ENCODE results near the gene TPRG1.

TPRG1 gene

DNA sequence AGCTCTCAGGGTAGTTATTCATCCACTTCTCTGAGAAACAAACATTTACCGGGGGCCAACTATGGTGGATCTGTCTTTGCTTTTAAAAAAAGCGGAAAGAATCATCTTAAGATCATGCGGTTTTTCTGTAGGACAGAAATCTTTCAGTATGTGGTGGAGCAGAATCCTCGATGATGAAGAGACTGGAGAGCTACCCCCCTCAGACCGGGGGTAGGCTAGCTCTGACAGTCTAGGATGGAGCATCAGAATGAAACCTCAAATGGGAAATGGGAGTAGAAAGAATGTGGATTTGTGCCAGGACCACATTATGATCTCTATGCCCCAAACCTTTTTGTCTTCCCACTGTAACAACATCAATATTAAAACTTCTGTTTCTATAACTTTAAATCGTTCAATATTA lies 30.3 kb downstream of the TPRG1 start:
- Histone ChIP-seq H3K27me3 (ENCODE audit: control insufficient read depth in 1 of 2, insufficient read depth in 2 of 2, low read length in 2 of 2) (no peaks in the 10 kb centered on the region), H3K27ac (ENCODE audit: low read length) (no peak overlapping the region), H3K36me3 (ENCODE audit: control insufficient read depth in 2 of 2, insufficient read depth in 2 of 2, low read length in 2 of 2) (no peaks in the 10 kb centered on the region), H3K4me1 (ENCODE audit: control insufficient read depth, insufficient read depth, low read length) (no peaks in the 10 kb centered on the region), H3K9ac (ENCODE audit: low read length in 2 of 2) (no peak overlapping the region), H3K9me3 (ENCODE audit: control insufficient read depth in 2 of 2, low read length in 2 of 2) (no peaks in the 10 kb centered on the region), H3K4me3 (ENCODE audit: low read length in 2 of 2) (no peak overlapping the region)

GRCh38 chr3:189202583-189202982 lies 30.8 kb downstream of the TPRG1 start:
- no peaks in the 10 kb centered on the region for H3K4me1 ChIP-seq (ENCODE audit: control insufficient read depth, insufficient read depth, low read length)
- H3K27ac ChIP-seq (ENCODE audit: low read length) = no peak overlapping the region
- H3K9ac ChIP-seq (ENCODE audit: low read length in 2 of 2) = no peak overlapping the region
- no peaks in the 10 kb centered on the region for H3K36me3 ChIP-seq (ENCODE audit: control insufficient read depth in 2 of 2, insufficient read depth in 2 of 2, low read length in 2 of 2)
- H3K27me3 ChIP-seq (ENCODE audit: control insufficient read depth in 1 of 2, insufficient read depth in 2 of 2, low read length in 2 of 2) = no peaks in the 10 kb centered on the region
- no peak overlapping the region for H3K4me3 ChIP-seq (ENCODE audit: low read length in 2 of 2)
- no peaks in the 10 kb centered on the region for H3K9me3 ChIP-seq (ENCODE audit: control insufficient read depth in 2 of 2, low read length in 2 of 2)

- no peak overlapping the region for H3K27ac ChIP-seq (ENCODE audit: low read length)
- no peaks in the 10 kb centered on the region for H3K27me3 ChIP-seq (ENCODE audit: control insufficient read depth in 1 of 2, insufficient read depth in 2 of 2, low read length in 2 of 2)
- no peak overlapping the region for H3K9ac ChIP-seq (ENCODE audit: low read length in 2 of 2)
- no peaks in the 10 kb centered on the region for H3K36me3 ChIP-seq (ENCODE audit: control insufficient read depth in 2 of 2, insufficient read depth in 2 of 2, low read length in 2 of 2)
- H3K4me1 ChIP-seq (ENCODE audit: control insufficient read depth, insufficient read depth, low read length) = no peaks in the 10 kb centered on the region
- H3K9me3 ChIP-seq (ENCODE audit: control insufficient read depth in 2 of 2, low read length in 2 of 2) = no peaks in the 10 kb centered on the region
- H3K4me3 ChIP-seq (ENCODE audit: low read length in 2 of 2) = no peak overlapping the region
Observed at GRCh38 chr3:189204167-189204866, 32.5 kb downstream of the TPRG1 start.

GRCh38 chr3:189204937-189205336 lies 33.2 kb downstream of the TPRG1 start:
- Histone ChIP-seq H3K27me3 (ENCODE audit: control insufficient read depth in 1 of 2, insufficient read depth in 2 of 2, low read length in 2 of 2) (no peaks in the 10 kb centered on the region), H3K4me1 (ENCODE audit: control insufficient read depth, insufficient read depth, low read length) (no peaks in the 10 kb centered on the region), H3K9ac (ENCODE audit: low read length in 2 of 2) (no peak overlapping the region), H3K27ac (ENCODE audit: low read length) (no peak overlapping the region), H3K36me3 (ENCODE audit: control insufficient read depth in 2 of 2, insufficient read depth in 2 of 2, low read length in 2 of 2) (no peaks in the 10 kb centered on the region), H3K4me3 (ENCODE audit: low read length in 2 of 2) (no peak overlapping the region), H3K9me3 (ENCODE audit: control insufficient read depth in 2 of 2, low read length in 2 of 2) (no peaks in the 10 kb centered on the region)

GRCh38 chr3:189210251-189210770 lies 38.5 kb downstream of the TPRG1 start:
- Histone ChIP-seq H3K4me3 (ENCODE audit: low read length in 2 of 2) (no peak overlapping the region), H3K9ac (ENCODE audit: low read length in 2 of 2) (no peak overlapping the region), H3K9me3 (ENCODE audit: control insufficient read depth in 2 of 2, low read length in 2 of 2) (no peaks in the 10 kb centered on the region), H3K27ac (ENCODE audit: low read length) (no peak overlapping the region), H3K36me3 (ENCODE audit: control insufficient read depth in 2 of 2, insufficient read depth in 2 of 2, low read length in 2 of 2) (no peaks in the 10 kb centered on the region), H3K4me1 (ENCODE audit: control insufficient read depth, insufficient read depth, low read length) (no peaks in the 10 kb centered on the region), H3K27me3 (ENCODE audit: control insufficient read depth in 1 of 2, insufficient read depth in 2 of 2, low read length in 2 of 2) (no peaks in the 10 kb centered on the region)

- H3K9me3 ChIP-seq (ENCODE audit: control insufficient read depth in 2 of 2, low read length in 2 of 2) = no peaks in the 10 kb centered on the region
- no peak overlapping the region for H3K27ac ChIP-seq (ENCODE audit: low read length)
- no peaks in the 10 kb centered on the region for H3K27me3 ChIP-seq (ENCODE audit: control insufficient read depth in 1 of 2, insufficient read depth in 2 of 2, low read length in 2 of 2)
- H3K9ac ChIP-seq (ENCODE audit: low read length in 2 of 2) = no peak overlapping the region
- H3K4me1 ChIP-seq (ENCODE audit: control insufficient read depth, insufficient read depth, low read length) = no peaks in the 10 kb centered on the region
- no peaks in the 10 kb centered on the region for H3K36me3 ChIP-seq (ENCODE audit: control insufficient read depth in 2 of 2, insufficient read depth in 2 of 2, low read length in 2 of 2)
- H3K4me3 ChIP-seq (ENCODE audit: low read length in 2 of 2) = no peak overlapping the region
Observed at GRCh38 chr3:189212681-189213080, 40.9 kb downstream of the TPRG1 start.

- Histone ChIP-seq H3K36me3 (ENCODE audit: control insufficient read depth in 2 of 2, insufficient read depth in 2 of 2, low read length in 2 of 2) (no peaks in the 10 kb centered on the region), H3K4me1 (ENCODE audit: control insufficient read depth, insufficient read depth, low read length) (no peaks in the 10 kb centered on the region), H3K9me3 (ENCODE audit: control insufficient read depth in 2 of 2, low read length in 2 of 2) (no peaks in the 10 kb centered on the region), H3K27me3 (ENCODE audit: control insufficient read depth in 1 of 2, insufficient read depth in 2 of 2, low read length in 2 of 2) (no peaks in the 10 kb centered on the region), H3K4me3 (ENCODE audit: low read length in 2 of 2) (no peak overlapping the region), H3K9ac (ENCODE audit: low read length in 2 of 2) (no peak overlapping the region), H3K27ac (ENCODE audit: low read length) (no peak overlapping the region)
Observed at GRCh38 chr3:189214651-189215050, 42.9 kb downstream of the TPRG1 start.

- Histone ChIP-seq H3K9ac (ENCODE audit: low read length in 2 of 2) (no peak overlapping the region), H3K27ac (ENCODE audit: low read length) (no peak overlapping the region), H3K36me3 (ENCODE audit: control insufficient read depth in 2 of 2, insufficient read depth in 2 of 2, low read length in 2 of 2) (no peaks in the 10 kb centered on the region), H3K27me3 (ENCODE audit: control insufficient read depth in 1 of 2, insufficient read depth in 2 of 2, low read length in 2 of 2) (no peaks in the 10 kb centered on the region), H3K4me1 (ENCODE audit: control insufficient read depth, insufficient read depth, low read length) (no peaks in the 10 kb centered on the region), H3K4me3 (ENCODE audit: low read length in 2 of 2) (no peak overlapping the region), H3K9me3 (ENCODE audit: control insufficient read depth in 2 of 2, low read length in 2 of 2) (no peaks in the 10 kb centered on the region)
Observed at GRCh38 chr3:189222927-189223636, 51.3 kb downstream of the TPRG1 start.

GRCh38 chr3:189225431-189225830 lies 53.7 kb downstream of the TPRG1 start:
- Histone ChIP-seq H3K9ac (ENCODE audit: low read length in 2 of 2) (no peak overlapping the region), H3K4me3 (ENCODE audit: low read length in 2 of 2) (no peak overlapping the region), H3K27ac (ENCODE audit: low read length) (no peak overlapping the region), H3K36me3 (ENCODE audit: control insufficient read depth in 2 of 2, insufficient read depth in 2 of 2, low read length in 2 of 2) (no peaks in the 10 kb centered on the region), H3K9me3 (ENCODE audit: control insufficient read depth in 2 of 2, low read length in 2 of 2) (no peaks in the 10 kb centered on the region), H3K27me3 (ENCODE audit: control insufficient read depth in 1 of 2, insufficient read depth in 2 of 2, low read length in 2 of 2) (no peaks in the 10 kb centered on the region), H3K4me1 (ENCODE audit: control insufficient read depth, insufficient read depth, low read length) (no peaks in the 10 kb centered on the region)

- no peak overlapping the region for H3K27ac ChIP-seq (ENCODE audit: low read length)
- no peak overlapping the region for H3K4me3 ChIP-seq (ENCODE audit: low read length in 2 of 2)
- H3K4me1 ChIP-seq (ENCODE audit: control insufficient read depth, insufficient read depth, low read length) = no peaks in the 10 kb centered on the region
- no peak overlapping the region for H3K9ac ChIP-seq (ENCODE audit: low read length in 2 of 2)
- H3K9me3 ChIP-seq (ENCODE audit: control insufficient read depth in 2 of 2, low read length in 2 of 2) = no peaks in the 10 kb centered on the region
- H3K27me3 ChIP-seq (ENCODE audit: control insufficient read depth in 1 of 2, insufficient read depth in 2 of 2, low read length in 2 of 2) = no peaks in the 10 kb centered on the region
- H3K36me3 ChIP-seq (ENCODE audit: control insufficient read depth in 2 of 2, insufficient read depth in 2 of 2, low read length in 2 of 2) = no peaks in the 10 kb centered on the region
Observed at GRCh38 chr3:189227249-189227648, 55.5 kb downstream of the TPRG1 start.

Data from stomach smooth muscle (tissue), 2 donors.